GM18498 (cell line): Measurements from ENCODE around the gene KPNA1.
A peak's percentile ranks its signal among the peaks of the same experiment; 100 is the strongest.

ENCODE experiments used
- ATAC-seq: cut with Tn5 transposase; IDR thresholded peaks from one replicate; pipeline ENCODE4 v1.9.1; 2021; ENCODE audit warnings: mild to moderate bottlenecking, moderate library complexity; ENCODE audit not compliant: unreplicated experiment

Gene KPNA1

DNA sequence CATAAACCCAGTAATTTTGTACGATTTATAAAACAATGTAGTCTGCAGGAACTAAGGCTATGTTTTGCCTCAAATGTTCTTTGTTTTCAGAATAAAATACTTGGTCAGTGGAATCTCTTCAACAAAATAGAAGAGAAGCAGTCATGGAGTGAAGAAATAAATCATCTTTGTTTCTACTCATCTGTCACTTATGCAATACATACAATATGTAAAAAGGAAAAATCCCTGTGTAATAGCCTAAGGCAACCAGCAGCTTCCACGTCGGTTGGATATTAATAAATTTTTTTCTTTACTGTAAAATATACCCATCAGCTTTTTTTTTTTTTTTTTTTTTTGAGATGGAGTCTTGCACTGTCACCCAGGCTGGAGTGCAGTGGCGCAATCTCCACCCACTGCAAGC lies 93.6 kb downstream of the KPNA1 start:
- ATAC-seq: no peak

DNA sequence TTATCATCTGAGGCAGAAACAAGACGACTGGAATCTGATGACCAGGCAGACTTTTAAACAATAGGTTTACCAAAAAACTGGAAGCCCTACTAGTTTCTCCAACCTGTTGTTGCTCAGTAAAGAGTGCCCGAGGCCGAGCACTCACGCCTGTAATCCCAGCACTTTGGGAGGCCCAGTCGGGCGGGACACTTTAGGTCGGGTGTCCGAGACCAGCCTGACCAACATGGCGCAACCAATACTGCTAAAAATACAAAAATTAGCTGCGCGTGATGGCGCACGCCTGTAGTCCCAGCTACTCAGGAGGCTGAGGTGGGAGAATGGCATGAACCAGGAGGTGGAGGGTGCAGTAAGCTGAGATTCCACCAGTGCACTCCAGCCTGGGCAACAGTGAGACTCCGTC lies 97.8 kb downstream of the KPNA1 start:
- no peak for ATAC-seq

DNA sequence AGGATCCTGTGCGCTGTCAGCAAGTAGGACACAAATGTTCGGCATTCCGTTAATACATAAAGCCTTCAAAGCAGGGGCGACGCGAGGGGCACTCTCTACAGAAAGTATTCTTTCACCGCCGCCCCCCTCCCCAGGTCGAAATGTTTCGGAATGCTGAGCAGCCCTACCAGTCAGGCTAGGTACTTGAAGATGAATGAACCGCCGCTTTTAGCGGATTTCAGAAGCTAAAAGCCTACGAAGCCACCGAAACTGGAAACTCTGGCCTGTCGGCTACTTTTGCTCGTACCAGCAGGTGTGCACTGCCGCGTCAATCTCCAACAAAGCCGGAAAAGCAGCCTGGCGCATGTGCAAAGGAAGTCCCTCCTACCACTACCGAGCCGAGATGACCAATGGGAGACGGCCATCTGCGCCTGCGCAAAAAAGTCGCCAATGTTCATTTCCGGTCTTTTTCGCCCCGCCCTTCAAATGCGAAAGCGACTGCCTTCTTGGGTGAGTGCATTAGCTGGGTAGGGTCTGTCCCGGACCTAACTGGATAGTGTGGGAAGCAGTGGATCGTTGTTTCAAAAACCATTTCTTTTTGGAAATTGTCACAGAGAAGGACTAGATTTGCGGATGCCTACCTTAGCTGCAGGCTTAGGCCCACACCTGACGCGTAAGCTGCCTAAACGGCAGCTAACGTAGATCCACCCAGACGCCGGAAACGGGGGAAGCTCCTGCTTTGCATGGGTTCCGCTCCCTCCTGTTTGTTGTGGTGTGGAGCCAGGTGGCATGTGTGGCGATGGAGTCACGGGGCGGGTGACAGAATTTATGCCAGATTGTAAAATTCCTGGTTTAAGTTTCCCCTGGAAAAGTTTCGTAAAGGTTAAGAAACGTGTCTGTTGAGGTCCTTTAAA lies 98.7 kb downstream of the KPNA1 start, which contains the start of gene WDR5B:
Gene WDR5B (minus strand): TSS at position 301 of the 893 bp plus-strand sequence. CDS start 534 bp downstream, outside the sequence.
- peak; percentile 87 for ATAC-seq

DNA sequence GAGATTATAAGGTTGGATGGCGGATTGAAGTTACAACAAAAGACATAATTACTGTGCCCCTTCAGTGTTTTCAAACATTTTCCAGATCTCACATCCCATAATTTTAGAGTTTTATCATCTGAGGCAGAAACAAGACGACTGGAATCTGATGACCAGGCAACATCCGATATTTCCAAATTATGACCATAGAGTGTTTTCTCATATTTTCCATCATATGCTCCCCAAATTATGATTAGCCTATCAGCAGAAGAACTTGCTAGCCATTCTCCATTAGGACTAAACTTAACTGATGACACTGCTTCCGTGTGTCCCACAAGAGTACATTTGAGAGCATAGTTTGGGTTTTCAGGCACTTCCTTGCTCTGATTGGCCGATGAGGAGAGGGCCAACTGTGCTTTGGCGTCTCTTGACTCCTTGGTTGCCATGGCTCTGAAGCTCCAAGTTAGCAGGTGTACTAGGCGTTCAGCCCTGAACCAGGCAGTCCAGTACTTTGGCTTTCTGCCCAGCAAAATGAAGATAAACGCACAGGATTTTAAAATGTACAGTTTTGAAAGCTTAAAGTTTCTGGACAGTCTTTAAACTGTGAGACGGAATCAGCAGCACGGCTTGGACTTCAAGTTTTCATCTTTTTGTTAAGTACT lies 99.5 kb downstream of the KPNA1 start:
- ATAC-seq: peak; percentile 50

DNA sequence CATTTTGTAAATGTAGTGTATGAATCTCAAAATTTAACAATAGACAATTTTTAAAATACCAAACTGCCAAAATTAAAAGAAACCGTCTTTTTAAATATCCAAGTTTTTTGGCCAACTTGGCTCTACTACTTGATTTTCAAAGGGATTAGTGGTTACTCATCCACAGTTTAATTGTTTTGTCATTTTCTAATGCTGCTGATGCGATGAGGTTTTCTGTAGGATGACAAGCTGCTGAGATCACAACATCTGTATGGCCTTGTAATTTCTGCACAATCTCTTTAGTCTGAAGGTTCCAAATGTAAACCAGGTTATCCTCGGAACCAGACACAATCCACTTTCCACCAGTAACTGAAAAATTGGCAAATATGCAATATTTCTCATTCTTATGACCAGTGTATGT lies 100.3 kb downstream of the KPNA1 start:
- ATAC-seq: no peak

DNA sequence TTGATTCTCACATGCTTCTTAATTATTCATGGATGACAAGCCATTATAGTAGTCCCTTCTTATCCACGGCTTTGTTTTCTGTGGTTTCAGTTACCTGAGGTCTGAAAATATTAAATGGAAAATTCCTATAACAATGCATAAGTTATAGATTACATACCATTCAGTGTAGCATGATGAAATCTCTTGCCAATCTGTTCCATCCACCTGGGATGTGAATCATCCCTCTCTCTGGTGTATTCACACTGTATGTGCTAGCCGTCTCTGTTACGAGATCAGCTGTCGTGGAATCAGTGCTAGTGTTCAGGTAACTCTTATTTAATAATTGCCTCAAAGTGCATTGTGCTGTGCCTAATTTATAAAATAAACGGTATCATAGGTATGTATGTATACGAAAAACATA lies 104.1 kb downstream of the KPNA1 start:
- ATAC-seq: no peak

DNA sequence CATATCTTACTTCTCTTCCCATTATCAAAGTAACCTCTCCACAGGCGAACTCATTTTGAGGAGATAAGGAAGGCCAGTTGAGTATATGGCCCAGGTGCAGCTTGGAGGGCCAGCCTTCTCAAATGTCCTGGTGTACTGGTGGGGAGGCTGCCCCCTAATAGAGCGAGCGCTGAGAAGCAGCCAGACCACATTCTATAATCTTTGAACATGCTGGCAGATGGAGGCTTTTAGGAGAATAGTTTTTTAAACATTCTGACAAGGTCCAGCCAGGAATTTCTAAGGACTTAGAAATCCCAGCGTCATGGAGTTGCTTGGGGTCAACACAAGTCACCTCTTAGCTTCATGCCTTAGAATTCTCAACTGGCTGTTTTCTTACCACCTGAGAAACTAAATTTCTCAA lies 104.6 kb downstream of the KPNA1 start:
- no peak for ATAC-seq

DNA sequence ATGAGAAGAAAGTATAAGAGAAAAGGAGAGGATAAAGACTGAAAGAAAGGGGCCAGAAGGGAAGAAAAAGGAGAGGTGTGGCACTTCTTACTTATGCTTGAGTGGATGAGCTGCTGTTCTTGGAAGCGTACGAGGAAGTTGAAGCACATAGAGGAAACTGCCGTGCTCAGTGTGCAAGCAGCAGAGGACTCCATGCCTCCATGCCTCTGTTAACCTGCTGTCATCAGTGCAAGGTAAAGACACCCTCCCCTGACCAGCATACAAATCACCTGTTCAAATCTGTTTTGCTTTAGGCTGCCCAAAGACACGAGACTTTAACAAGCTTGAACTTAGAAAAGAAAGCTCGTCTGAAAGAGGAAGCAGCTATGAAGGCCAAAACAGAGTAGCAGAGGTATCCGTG lies 105.3 kb downstream of the KPNA1 start:
- ATAC-seq: no peak

DNA sequence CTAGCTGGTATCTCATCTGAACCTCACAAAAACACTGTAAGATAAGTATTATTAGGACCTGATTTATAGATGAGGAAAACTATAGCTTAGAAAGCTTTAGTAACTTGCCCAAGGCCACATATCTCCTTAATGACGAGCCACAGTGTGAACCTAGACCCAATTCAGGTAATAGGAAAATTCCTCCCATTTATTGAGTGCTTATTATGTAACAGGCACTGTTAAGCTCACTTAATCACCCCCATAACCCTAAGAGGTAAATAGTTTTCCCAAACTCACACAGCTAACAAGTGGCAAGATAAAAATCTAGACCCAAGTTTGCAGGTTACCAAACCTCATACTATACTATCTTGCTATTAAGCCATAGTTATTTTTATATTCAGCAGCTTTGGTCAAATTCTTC lies 106.8 kb downstream of the KPNA1 start:
- ATAC-seq: no peak

DNA sequence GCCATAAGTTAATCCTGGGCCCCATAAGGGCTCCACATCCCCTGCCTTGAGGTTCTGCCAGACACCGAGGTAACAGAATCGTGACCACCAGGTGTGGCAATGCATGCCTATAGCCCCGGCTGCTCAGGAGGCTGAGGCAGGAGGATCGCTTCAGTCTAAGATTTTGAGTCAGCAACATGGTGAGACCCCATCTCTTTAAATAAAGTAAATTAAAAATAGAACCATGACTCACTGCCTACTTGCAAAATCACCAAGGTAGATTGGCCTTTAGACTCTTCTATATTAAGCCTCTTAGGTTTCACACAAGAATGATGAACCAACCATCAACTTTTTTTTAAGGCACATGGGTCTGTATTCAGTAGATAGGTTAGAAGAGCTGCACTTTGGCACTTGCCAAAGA lies 108.5 kb downstream of the KPNA1 start:
- ATAC-seq: no peak

DNA sequence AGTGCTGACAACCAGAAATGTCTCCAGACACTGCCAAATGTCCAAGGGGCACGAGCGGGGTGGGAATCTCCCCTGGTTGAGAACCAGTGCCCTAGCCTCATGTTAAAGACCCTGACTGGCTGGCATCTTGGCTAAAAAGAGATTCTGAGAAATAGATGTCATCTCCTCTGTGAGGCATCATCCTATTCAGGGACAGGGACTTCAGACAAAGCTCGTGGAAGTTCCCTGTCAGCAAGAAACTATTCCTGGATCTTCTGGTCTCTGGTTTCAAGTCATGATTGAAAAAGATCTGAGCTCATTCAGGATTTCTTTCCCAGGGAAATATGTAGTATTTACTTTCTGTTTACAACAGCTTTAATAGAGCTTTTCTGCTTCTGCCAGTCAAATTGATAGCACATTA lies 109.7 kb downstream of the KPNA1 start:
- no peak for ATAC-seq

DNA sequence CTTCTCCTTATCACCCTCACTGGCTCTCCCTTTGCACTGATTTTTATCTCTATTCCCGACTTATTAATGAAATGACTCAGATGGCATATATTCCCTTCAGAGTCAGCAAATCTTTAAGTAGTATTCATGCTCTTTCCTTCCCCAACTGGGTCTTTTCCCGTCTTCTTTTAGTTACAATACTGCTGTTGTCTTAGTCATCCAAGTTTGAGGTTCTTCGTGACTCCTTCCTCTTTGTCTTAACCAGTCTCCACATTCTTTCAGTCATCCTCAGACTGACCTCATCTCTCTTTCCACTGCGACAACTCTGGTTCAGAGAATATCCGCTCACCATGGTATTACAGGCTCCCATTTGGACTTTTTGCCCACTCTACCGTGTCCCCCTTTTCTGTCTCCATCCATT lies 111.2 kb downstream of the KPNA1 start:
- ATAC-seq: no peak

DNA sequence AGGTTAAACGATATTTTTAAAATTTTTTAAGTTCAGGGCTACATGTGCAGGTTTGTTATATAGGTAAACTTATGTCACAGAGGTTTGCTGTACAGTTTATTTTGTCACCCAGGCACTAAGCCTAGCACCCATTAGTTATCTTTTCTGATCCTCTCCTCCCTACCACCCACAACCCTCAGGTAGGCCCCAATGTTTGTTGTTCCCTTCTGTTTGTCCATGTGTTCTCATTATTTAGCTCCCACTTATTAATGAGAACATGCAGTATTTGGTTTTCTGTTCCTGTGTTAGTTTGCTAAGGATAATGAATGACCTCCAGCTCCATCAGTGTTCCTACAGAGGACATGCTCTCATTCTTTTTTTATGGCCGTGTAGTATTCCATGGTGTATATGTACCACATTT lies 115.8 kb downstream of the KPNA1 start:
- no peak for ATAC-seq

DNA sequence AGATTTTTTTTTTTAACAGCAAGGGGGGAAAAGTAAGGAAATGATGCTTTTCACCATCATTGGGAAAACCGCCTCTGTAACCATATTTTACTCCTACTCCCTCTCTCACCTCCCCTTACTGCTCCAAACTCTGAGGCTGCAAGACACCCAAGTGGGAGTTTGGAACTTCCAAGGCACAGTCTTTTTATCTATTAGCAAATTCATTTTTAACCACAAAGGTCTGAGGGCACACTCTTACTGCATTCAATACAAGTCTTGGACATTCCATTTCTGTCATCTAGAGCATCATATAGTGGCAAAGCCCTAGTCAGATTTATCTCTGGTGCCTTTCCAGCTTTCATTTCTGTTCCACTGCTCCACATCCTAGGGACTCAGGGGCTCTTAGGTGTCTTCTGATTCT lies 117.5 kb downstream of the KPNA1 start:
- ATAC-seq: no peak

DNA sequence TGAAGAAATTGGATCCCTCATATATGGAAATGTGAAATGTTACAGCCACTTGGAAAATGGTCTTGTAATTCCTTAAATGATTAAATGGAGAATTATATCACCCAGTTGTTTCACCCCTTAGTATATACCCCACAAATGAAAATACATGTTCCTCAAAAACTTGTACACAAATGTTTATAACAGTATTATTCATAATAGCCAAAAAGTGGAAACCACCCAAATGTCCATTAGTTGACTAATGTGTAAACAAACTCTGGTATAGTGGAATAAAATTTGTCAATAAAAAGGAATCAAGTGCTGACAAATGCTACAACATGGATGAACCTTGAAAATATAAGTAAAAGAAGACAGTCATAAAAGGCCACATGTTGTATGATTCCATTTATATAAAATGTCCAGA lies 118.2 kb downstream of the KPNA1 start:
- ATAC-seq: no peak

DNA sequence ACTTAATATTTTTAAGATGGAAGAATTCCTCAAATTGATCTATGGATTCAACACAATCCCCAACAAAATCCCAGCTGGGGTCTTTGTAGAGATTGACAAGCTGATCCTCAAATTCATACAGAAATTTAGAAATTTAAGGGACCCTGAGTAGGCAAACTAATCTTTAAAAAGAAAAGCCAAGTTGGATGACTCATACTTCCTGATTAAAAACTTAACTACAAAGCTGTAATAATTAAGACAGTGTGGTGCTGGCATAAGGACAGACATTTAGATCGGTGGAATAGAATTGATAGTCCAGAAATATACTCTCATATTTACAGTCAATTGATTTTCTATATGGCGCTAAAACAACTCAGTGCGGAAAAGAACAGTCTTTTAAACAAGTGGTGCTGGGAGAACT lies 119.2 kb downstream of the KPNA1 start:
- ATAC-seq: no peak

DNA sequence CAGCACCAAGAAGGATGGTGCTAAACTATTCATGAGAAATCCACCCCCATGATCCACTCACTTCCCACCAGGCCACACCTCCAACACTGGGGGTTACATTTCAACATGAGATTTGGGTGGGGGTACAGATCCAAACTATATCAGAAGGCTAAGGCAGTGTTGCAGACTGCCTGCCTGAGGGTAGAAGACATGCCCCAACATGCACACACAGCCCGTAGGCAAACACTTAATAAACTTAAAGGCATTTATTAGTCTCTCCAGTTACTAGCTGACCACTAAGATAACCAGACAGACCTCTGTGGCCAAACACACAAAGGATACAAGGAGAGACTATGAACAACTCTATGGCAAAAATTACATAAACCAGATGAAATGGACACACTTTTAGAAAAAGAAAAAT lies 120.6 kb downstream of the KPNA1 start:
- ATAC-seq: no peak

DNA sequence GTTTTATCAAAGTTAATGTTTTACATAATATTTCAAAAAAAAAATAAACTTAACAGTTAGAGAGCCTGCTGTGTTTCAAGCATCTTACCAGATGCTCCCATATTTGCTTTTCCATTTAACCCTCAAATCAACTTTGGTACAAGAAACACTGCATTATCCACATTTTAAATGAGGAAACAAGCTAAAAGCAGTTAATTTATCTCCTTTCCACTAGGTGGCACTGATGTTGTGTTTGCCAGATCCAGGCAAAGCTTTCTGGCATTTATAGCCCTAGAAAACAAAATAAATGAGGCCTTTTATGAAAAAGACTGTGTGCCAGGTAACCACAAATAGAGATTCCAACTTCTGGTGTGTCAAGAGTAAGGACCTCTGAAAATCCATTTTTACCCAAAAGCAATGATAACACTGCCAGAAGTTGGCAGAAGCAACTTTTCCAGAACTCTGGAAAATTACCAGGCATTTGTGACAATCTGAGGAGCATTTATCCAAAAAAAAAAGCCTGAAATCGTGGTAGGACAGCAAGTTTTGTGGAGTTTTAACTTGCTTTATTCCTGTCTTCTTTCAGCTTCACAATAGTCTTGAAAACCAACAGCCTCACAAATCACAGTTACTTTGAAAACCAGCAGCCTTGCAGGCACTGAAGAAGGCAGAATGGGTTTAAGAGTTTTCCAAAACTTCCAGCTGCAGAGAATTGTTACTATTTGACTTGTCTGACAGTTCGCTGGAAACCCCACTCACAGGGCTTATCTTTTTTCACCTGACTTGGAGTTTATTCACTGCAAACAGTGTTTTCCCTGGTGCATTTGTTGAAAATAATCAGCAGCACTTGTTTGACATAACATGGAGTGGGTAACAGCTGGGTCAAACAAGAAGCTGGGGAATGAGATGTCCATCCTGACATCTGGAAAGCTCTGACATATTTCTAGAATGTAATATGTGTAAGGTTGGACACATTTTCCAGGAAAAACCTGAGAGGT lies 121.6 kb downstream of the KPNA1 start:
- ATAC-seq: no peak

DNA sequence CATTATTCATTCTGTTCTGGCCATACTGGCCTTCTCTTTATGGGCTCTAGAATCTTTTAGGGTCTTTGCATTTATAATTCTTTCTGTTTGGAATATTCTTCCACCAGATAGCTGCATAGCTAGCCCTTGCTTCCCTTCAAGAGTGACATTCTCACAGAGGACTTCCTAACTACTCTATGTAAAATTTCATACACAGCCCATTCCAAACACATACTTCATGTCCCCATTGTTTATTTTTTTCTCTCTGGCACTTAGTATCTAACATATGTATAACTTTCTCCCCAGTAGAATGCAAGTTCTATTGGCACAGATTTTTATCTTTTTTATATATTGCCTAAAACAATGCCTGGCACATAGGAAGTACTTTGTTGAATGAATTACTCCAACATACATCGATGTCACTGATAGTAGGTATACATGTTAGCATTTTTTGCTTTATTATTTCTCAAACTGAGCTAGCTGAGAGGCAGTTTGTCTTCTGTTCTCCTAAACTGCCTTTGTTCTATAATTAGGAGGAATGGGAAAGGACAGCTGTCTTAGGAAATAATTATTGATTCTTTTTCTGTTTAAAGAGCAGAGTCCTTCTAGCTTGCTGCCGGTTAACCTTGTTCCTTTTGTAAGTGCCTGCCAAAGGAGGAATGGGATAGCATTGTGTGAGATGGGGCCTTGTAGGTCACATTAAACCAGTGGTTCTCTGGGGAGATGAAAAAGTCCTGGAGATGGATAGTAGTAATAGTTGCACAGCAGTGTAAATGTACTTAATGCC lies 122.9 kb downstream of the KPNA1 start:
- ATAC-seq: no peak

DNA sequence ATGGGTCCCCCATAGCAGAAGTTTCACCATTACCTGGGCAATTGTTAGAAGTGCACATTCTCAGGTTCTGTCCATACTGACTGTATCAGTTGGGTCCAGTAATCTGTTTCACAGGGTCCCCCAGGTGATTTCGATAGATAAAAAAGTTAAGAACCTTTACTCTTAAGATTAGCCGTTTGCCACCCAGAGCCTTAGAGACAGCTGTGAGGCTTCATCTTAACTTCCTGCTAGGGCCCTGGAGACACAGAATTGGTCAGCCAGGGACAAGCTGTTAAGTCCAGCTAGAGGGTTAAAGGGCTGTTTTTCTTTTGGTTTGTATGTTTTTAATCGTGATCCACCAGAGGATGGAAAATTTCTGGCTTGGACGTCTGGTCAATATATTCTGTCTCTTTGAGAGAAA lies 124.1 kb downstream of the KPNA1 start:
- no peak for ATAC-seq

DNA sequence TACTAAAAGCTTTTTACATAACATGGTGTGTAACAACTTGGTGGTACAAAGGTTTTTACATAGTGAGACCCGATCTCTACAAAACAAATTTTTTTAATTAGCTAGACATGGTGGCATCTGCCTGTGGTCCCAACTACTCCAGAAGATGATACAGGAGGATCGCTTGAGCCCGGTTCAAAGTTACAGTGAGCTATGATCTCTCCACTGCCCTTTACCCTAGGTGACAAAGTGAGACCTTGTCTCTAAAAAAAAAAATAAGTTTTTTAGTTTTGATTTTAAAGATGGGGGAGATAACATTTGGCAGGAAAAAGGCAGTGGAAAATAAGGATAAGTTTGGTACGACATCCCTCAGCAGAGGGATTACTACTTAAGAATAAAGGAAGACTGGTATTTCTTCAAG lies 124.8 kb downstream of the KPNA1 start:
- no peak for ATAC-seq
